K562 (cell line): ENCODE results near the gene RPRD1B. TPM values are rescaled to one million over a fixed set of nuclear protein-coding genes. Genes with fewer than 3 reads are reported as not detected.

ENCODE experiments used
- ATAC-seq: fragments of 200-7000 bp; cut with Tn5 transposase; 3 replicates; pipeline ENCODE4 v1.9.1; 2020; ENCODE audit warnings: moderate library complexity
- BruUV-seq: library from RNA; stranded (reverse); fragments of 400-500 nt; replicated peaks from 2 replicates; lab custom pipeline; 2021; lab: Mats Ljungman, UMichigan
- CTCF ChIA-PET: fragments of 300-600 bp; formaldehyde crosslinking; extraction: SDS; loops from one replicate; lab custom pipeline; 2021; ENCODE audit warnings: low intra/inter-chr PET ratio; lab: Yijun Ruan, JAX
- POLR2A ChIA-PET: fragments of 300-600, 350-650 bp; sonication (Branson Sonifier 250); formaldehyde crosslinking; extraction: SDS; loops from one replicate; lab custom pipeline; 2021; ENCODE audit warnings: antibody characterized with exemption, inconsistent platforms; lab: Yijun Ruan, JAX
- DNase-seq, 4 experiments: peaks; one replicate each; pipeline versions ENCODE4 v3.0.0 to v3.0.0-alpha.2; 2011 to 2018; ENCODE audit warnings: low spot score in 3 of 4, mixed read lengths in 3 of 4; ENCODE audit errors: extremely low read depth in 1 of 4
- FAIRE-seq: peaks from 2 replicates; lab custom pipeline; 2011; peaks lifted over from hg19 to GRCh38; lab: Jason Lieb, UNC
- H2AFZ ChIP-seq: 2 replicates; pipeline ENCODE4 v1.6.0; 2011; ENCODE audit warnings: low read depth, low read length, control low read depth, inconsistent platforms
- H3K27ac ChIP-seq: fragments of 200-600 bp; 3 replicates; pipeline ENCODE4 v1.8.0; 2011; ENCODE audit warnings: low read depth, mild to moderate bottlenecking, control low read depth, inconsistent platforms, low read length, moderate library complexity, mixed read lengths; ENCODE audit errors: extremely low read depth
- H3K27me3 ChIP-seq, 2 experiments: fragments of 300-600 bp in 1 of 2; 2 replicates in 1 of 2; 3 replicates in 1 of 2; pipeline versions ENCODE4 v1.6.0 to v1.8.0; 2011; ENCODE audit warnings: inconsistent platforms in 2 of 2, low read length in 2 of 2, mild to moderate bottlenecking in 1 of 2, mixed read lengths in 1 of 2, moderate library complexity in 1 of 2; ENCODE audit not compliant: control insufficient read depth in 2 of 2, insufficient read depth in 2 of 2
- H3K36me3 ChIP-seq: fragments of 300-600 bp; 3 replicates; pipeline ENCODE4 v1.8.0; 2011; ENCODE audit warnings: mild to moderate bottlenecking, low read length, inconsistent platforms; ENCODE audit not compliant: control insufficient read depth, insufficient read depth
- H3K4me1 ChIP-seq, 2 experiments: fragments of 200-600 bp in 1 of 2; replicated peaks in 1 of 2; 2 replicates in 1 of 2; 3 replicates in 1 of 2; pipeline versions ENCODE4 v1.5.1 to v1.8.0; 2011; ENCODE audit warnings: inconsistent platforms in 2 of 2, low read length in 2 of 2, mild to moderate bottlenecking in 1 of 2, mixed read lengths in 1 of 2, moderate library complexity in 1 of 2; ENCODE audit not compliant: control insufficient read depth in 2 of 2, insufficient read depth in 2 of 2
- H3K4me2 ChIP-seq: 2 replicates; pipeline ENCODE4 v1.6.1; 2011; ENCODE audit warnings: low read length, control low read depth, inconsistent platforms, mixed read lengths; ENCODE audit not compliant: insufficient read depth
- H3K4me3 ChIP-seq: fragments of 200-600 bp; sonication (generic), shearing (Covaris generic); 2 replicates; pipeline ENCODE4 v1.5.1; 2016; ENCODE audit warnings: control low read depth, inconsistent platforms
- H3K79me2 ChIP-seq: fragments of 200-600 bp; 3 replicates; pipeline ENCODE4 v1.8.0; 2011; ENCODE audit warnings: low read length, inconsistent platforms; ENCODE audit not compliant: control insufficient read depth, insufficient read depth
- H3K9ac ChIP-seq, 2 experiments: 2 replicates each; pipeline versions ENCODE4 v1.6.0 to v1.6.1; 2011; ENCODE audit warnings: low read depth in 2 of 2, low read length in 2 of 2, control low read depth in 1 of 2, inconsistent platforms in 1 of 2, mild to moderate bottlenecking in 1 of 2, mixed read lengths in 1 of 2; ENCODE audit not compliant: insufficient read depth in 1 of 2
- H3K9me1 ChIP-seq: one replicate; pipeline ENCODE4 v1.6.0; 2011; ENCODE audit warnings: inconsistent platforms, mild to moderate bottlenecking, low read length, moderate library complexity; ENCODE audit not compliant: control insufficient read depth, insufficient read depth
- H3K9me3 ChIP-seq: replicated peaks from 2 replicates; pipeline ENCODE4 v1.5.1; 2011; ENCODE audit warnings: low read depth, low read length, inconsistent platforms; ENCODE audit not compliant: control insufficient read depth, insufficient read depth
- H4K20me1 ChIP-seq: replicated peaks from 2 replicates; pipeline ENCODE4 v1.6.1; 2011; ENCODE audit warnings: low read length, inconsistent platforms, mixed read lengths; ENCODE audit not compliant: control insufficient read depth, insufficient read depth
- ERF ChIP-seq: fragments of 450-650 bp; formaldehyde crosslinking; IDR thresholded peaks from 2 replicates; pipeline ENCODE4 v1.4.0; 2020; ENCODE audit warnings: mild to moderate bottlenecking, mixed read lengths
- HDAC6 ChIP-seq: IDR thresholded peaks from 2 replicates; pipeline ENCODE4 v1.6.1; 2012; ENCODE audit warnings: low read depth, mild to moderate bottlenecking, control low read depth, inconsistent platforms, low read length, moderate library complexity
- L3MBTL2 ChIP-seq: fragments of 450-650 bp; IDR thresholded peaks from 2 replicates; pipeline ENCODE4 v1.6.1; 2016; ENCODE audit warnings: mild to moderate bottlenecking, moderate library complexity
- MCM2 ChIP-seq: fragments of 450-650 bp; IDR thresholded peaks from 2 replicates; pipeline ENCODE4 v1.6.1; 2017; ENCODE audit warnings: low read depth, mild to moderate bottlenecking
- NCOA6 ChIP-seq: fragments of 450-650 bp; IDR thresholded peaks from 2 replicates; pipeline ENCODE4 v1.6.1; 2017; ENCODE audit warnings: mild to moderate bottlenecking
- PHB2 ChIP-seq: fragments of 450-650 bp; IDR thresholded peaks from 2 replicates; pipeline ENCODE4 v1.6.1; 2017; ENCODE audit warnings: low read depth
- TOE1 ChIP-seq, 2 experiments: fragments of 450-650 bp in 1 of 2; sonication (generic) in 1 of 2; formaldehyde crosslinking in 1 of 2; IDR thresholded peaks; 2 replicates each; pipeline versions ENCODE4 v1.7.1 to v1.8.0; 2016 to 2022; ENCODE audit warnings: borderline replicate concordance in 2 of 2, mild to moderate bottlenecking in 2 of 2, antibody characterized with exemption in 1 of 2, inconsistent platforms in 1 of 2, low read depth in 1 of 2, missing genetic modification reagents in 1 of 2, moderate library complexity in 1 of 2
- ZFP91 ChIP-seq: sonication (generic); formaldehyde crosslinking; IDR thresholded peaks from 2 replicates; pipeline ENCODE4 v1.8.0; 2022; ENCODE audit warnings: mild to moderate bottlenecking, missing genetic modification reagents
- ZNF316 ChIP-seq: fragments of 450-650 bp; IDR thresholded peaks from 2 replicates; pipeline ENCODE4 v1.6.1; 2016
- ZNF561 ChIP-seq: fragments of 450-650 bp; formaldehyde crosslinking; conservative IDR thresholded peaks from 2 replicates; pipeline ENCODE4 v1.4.0; 2020; ENCODE audit warnings: mild to moderate bottlenecking, moderate library complexity
- WGBS: fragments of 100-300 bp; shearing (Covaris generic); methylation state at CpG from one replicate; pipeline ENCODE4 v1.1.6; 2016; ENCODE audit warnings: low coverage, mixed read lengths; ENCODE audit not compliant: insufficient coverage; ENCODE audit errors: missing lambda C conversion rate; 5-methylcytosine and 5-hydroxymethylcytosine counted together
- in situ Hi-C: fragments of 300-500 bp; cut with MboI; formaldehyde crosslinking; loops from 4 replicates; pipeline ENCODE4 v1.15.0; 2018; ENCODE audit warnings: inconsistent platforms, mixed read lengths
- intact Hi-C: fragments of 100-400 bp; cut with micrococcal nuclease; formaldehyde crosslinking; loops from 2 replicates; pipeline ENCODE4 v1.14.2; 2022
- polyA plus RNA-seq, 8 experiments: library from polyadenylated mRNA; depleted of rRNA in 4 of 8; stranded (reverse) in 5 of 8; unstranded in 3 of 8; fragments of >200 nt; fragmentation: Nextera tagmentation in 2 of 8; fragmentation: Illumina TruSeq in 1 of 8; extraction: Ambion mirVana in 2 of 8; extraction: Trizol in 1 of 8; gene quantifications; 2 replicates each; pipeline versions ENCODE4 v1.2.1 to v1.2.3, GENCODE V29; 2011 to 2014; ENCODE audit warnings: inconsistent platforms in 1 of 8, missing spikeins in 1 of 8
- total RNA-seq, 7 experiments: library from RNA; depleted of rRNA in 6 of 7; stranded (reverse); fragments of >200 nt in 6 of 7; fragmentation: Illumina TruSeq in 2 of 7; extraction: Trizol in 2 of 7; gene quantifications; 2 replicates each; pipeline versions ENCODE4 v1.2.1 to v1.2.3, GENCODE V29; 2011 to 2021; ENCODE audit warnings: low replicate concordance in 1 of 7
- TF ChIP-seq, protein P1 (sequence below): IDR thresholded peaks from 2 replicates; pipeline ENCODE4 v1.6.1; 2011; ENCODE audit warnings: borderline replicate concordance, low read depth, mild to moderate bottlenecking, moderate library complexity, low read length; ENCODE audit not compliant: insufficient read depth, poor library complexity, severe bottlenecking
- TF ChIP-seq, protein P2 (sequence below): fragments of 450-650 bp; IDR thresholded peaks from 2 replicates; pipeline ENCODE4 v1.6.1; 2018; ENCODE audit warnings: mild to moderate bottlenecking, low read depth; ENCODE audit not compliant: partially characterized antibody

RPRD1B gene
- total and polyA plus RNA-seq, 9 of the 15 experiments (the other 6 are each of a cell fraction or from before 2014, with no cell fraction given), result 5.5 to 43.0 (median 24.4) TPM

- TF ChIP-seq, protein P1, sequence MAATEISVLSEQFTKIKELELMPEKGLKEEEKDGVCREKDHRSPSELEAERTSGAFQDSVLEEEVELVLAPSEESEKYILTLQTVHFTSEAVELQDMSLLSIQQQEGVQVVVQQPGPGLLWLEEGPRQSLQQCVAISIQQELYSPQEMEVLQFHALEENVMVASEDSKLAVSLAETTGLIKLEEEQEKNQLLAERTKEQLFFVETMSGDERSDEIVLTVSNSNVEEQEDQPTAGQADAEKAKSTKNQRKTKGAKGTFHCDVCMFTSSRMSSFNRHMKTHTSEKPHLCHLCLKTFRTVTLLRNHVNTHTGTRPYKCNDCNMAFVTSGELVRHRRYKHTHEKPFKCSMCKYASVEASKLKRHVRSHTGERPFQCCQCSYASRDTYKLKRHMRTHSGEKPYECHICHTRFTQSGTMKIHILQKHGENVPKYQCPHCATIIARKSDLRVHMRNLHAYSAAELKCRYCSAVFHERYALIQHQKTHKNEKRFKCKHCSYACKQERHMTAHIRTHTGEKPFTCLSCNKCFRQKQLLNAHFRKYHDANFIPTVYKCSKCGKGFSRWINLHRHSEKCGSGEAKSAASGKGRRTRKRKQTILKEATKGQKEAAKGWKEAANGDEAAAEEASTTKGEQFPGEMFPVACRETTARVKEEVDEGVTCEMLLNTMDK, result no peak
- TF ChIP-seq PHB2, result no peak
- TF ChIP-seq ERF (CRISPR knock-in tag), result no peak
- no peak for TF ChIP-seq ZFP91 (CRISPR knock-in tag)
- no peak for TF ChIP-seq TOE1 (IDR thresholded peaks at IDR 0.05; ENCODE audit: borderline replicate concordance)
- TF ChIP-seq TOE1 (CRISPR knock-in tag; IDR thresholded peaks at IDR 0.05; ENCODE audit: borderline replicate concordance, low read depth), result no peak
- TF ChIP-seq MCM2, result no peak
Observed at GRCh38 chr20:38085026-38085425, 51.5 kb downstream of the RPRD1B start (continued).

DNA sequence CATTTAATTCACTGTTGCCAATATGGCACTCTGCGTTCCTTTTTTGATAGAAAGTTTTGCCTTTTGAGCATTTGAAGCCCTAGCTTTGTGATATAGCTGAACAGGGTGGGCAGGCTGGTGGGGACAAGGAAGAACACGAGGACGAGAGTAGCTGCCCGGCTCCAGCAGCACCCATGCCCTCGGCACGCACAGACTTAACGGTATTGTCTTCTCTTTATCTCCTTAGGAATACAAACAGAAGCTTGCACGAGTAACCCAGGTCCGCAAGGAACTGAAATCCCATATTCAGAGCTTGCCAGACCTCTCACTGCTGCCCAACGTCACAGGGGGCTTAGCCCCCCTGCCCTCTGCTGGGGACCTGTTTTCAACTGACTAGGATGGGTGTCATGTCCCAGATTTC, 56.0 kb downstream of the RPRD1B start:
- H3K4me2 ChIP-seq, result no peak overlapping the region
- peaks cover 6 to 49% of the 10 kb centered on the region in 2 experiments; a peak in 4 of 5 replicates for H3K4me1 ChIP-seq
- H3K9ac ChIP-seq, result no peak overlapping the region
- H4K20me1 ChIP-seq, result peaks cover under 1% of the 10 kb centered on the region
- FAIRE-seq (no peak), DNase-seq (no peak), ATAC-seq (no peak)
- intact Hi-C loops (no loop called here), in situ Hi-C loops (no loop called here)
- H3K79me2 ChIP-seq, result no peaks in the 10 kb centered on the region
- POLR2A ChIA-PET, result interaction anchor here (0.5 to 1.6 kb wide), 2 partner anchors 16 to 216 kb away, joined by 3 to 6 read pairs; no protein-coding TSS in a partner anchor
- 88% methylated on average over 10 of the region's 10 CpGs for WGBS
- no peak overlapping the region for H2AFZ ChIP-seq
- H3K27me3 ChIP-seq, result no peaks in the 10 kb centered on the region
- H3K4me3 ChIP-seq, result no peak overlapping the region
- H3K27ac ChIP-seq, result no peak overlapping the region
- peaks cover 78% of the 10 kb centered on the region for H3K36me3 ChIP-seq
- CTCF ChIA-PET, result no interaction called here
- no peaks in the 10 kb centered on the region for H3K9me1 ChIP-seq
- no TSS peak for BruUV-seq
- H3K9me3 ChIP-seq, result no peaks in the 10 kb centered on the region
- TF ChIP-seq L3MBTL2 (no peak), NCOA6 (no peak), HDAC6 (no peak), ZNF316 (no peak), ZNF561 (CRISPR knock-in tag) (no peak)
- TF ChIP-seq, protein P2, sequence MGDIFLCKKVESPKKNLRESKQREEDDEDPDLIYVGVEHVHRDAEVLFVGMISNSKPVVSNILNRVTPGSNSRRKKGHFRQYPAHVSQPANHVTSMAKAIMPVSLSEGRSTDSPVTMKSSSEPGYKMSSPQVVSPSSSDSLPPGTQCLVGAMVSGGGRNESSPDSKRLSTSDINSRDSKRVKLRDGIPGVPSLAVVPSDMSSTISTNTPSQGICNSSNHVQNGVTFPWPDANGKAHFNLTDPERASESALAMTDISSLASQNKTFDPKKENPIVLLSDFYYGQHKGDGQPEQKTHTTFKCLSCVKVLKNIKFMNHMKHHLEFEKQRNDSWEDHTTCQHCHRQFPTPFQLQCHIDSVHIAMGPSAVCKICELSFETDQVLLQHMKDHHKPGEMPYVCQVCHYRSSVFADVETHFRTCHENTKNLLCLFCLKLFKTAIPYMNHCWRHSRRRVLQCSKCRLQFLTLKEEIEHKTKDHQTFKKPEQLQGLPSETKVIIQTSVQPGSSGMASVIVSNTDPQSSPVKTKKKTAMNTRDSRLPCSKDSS, result no peak
